ENCODE results near the gene CELA2B. TPM values are rescaled to one million over a fixed set of nuclear protein-coding genes. Genes with fewer than 3 reads are reported as not detected.
"Not testable (repeated sequence)": the region's sequence is repeated elsewhere in the genome, so short reads cannot be mapped to it uniquely, and the experiment has no call there.

Gene CELA2B
- total RNA-seq, 4 donors from 2014 or later = not detected

DNA sequence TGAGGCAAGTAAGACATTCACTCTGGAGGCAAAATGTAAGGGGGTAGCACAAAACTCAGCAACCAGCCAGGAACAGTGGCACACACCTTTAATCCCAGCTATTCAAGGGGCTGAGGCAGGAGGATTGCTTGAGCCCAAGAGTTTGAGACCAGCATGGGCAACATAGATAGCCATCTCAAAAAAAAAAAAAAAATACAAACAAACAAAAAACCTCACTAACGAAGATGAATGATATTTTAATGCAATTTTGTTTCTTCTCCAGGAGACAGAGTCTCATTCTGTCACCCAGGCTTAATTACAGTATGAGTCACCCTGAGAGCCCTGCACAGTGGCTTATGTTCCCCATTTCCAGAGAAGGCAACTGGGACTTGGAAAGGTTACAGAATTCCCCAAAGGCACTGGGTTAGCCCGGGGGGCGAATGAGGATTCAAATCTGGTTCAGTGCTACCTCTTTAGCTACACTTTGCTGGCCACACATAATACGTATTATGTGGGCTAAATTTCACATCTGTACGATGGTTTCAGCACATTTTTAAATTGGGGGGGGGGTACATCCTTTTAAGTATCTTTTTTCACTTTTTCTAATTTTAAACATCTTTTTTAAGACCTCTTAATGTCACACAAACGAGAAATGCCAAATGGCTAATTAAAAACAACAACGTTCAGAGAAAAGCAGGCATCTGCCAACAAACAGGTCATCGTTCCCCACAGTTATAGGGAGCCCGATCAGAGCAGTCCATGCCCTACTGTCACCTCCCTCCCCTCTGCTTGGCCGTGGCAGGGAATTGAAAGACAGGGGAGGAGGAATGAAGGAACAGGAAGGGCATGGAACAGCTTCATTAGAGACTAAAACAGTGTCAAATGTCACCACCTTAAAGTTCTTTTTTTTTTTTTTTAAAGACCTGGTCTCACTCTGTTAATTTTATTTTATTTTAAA, 15.9 kb upstream of the CELA2B start:
- peaks cover 0 to 11% (median 10%) of the 10 kb centered on the region in 4 donors for H3K4me1 ChIP-seq
- no peaks in the 10 kb centered on the region for H3K36me3 ChIP-seq
- TF ChIP-seq POLR2A (IDR thresholded peaks at IDR 0.05; ENCODE audit: low read depth) (no peak), POLR2AphosphoS5 (IDR thresholded peaks at IDR 0.05) (no peak), EP300 (IDR thresholded peaks at IDR 0.05) (no peak)
- TF ChIP-seq, protein P1, sequence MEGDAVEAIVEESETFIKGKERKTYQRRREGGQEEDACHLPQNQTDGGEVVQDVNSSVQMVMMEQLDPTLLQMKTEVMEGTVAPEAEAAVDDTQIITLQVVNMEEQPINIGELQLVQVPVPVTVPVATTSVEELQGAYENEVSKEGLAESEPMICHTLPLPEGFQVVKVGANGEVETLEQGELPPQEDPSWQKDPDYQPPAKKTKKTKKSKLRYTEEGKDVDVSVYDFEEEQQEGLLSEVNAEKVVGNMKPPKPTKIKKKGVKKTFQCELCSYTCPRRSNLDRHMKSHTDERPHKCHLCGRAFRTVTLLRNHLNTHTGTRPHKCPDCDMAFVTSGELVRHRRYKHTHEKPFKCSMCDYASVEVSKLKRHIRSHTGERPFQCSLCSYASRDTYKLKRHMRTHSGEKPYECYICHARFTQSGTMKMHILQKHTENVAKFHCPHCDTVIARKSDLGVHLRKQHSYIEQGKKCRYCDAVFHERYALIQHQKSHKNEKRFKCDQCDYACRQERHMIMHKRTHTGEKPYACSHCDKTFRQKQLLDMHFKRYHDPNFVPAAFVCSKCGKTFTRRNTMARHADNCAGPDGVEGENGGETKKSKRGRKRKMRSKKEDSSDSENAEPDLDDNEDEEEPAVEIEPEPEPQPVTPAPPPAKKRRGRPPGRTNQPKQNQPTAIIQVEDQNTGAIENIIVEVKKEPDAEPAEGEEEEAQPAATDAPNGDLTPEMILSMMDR (IDR thresholded peaks at IDR 0.05) = no peak
- no peak for DNase-seq (ENCODE audit: extremely low spot score)
- intact Hi-C loops (cut with DNase I) = no loop called here
- no peak overlapping the region for H3K27ac ChIP-seq (replicated peaks in 1 of 4)
- no peaks in the 10 kb centered on the region for H3K9me3 ChIP-seq
- 54% methylated on average over 10 of the region's 10 CpGs for WGBS
- no peaks in the 10 kb centered on the region for H3K27me3 ChIP-seq
- H3K4me3 ChIP-seq = no peak overlapping the region

- Histone ChIP-seq H3K4me3 (no peak overlapping the region), H3K27ac (replicated peaks in 1 of 4) (no peak overlapping the region), H3K27me3 (no peaks in the 10 kb centered on the region), H3K4me1 (peaks cover 0 to 11% (median 10%) of the 10 kb centered on the region in 4 donors), H3K36me3 (no peaks in the 10 kb centered on the region), H3K9me3 (no peaks in the 10 kb centered on the region)
- TF ChIP-seq POLR2A (IDR thresholded peaks at IDR 0.05; ENCODE audit: low read depth) (no peak), POLR2AphosphoS5 (IDR thresholded peaks at IDR 0.05) (no peak), EP300 (IDR thresholded peaks at IDR 0.05) (no peak)
- no peak for DNase-seq (ENCODE audit: extremely low spot score)
- WGBS = 85% methylated on average over 9 of the region's 9 CpGs
- intact Hi-C loops (cut with DNase I) = no loop called here
Measured at GRCh38 chr1:15460708-15461095, 15.2 kb upstream of the CELA2B start.

GRCh38 chr1:15463064-15463800, 12.7 kb upstream of the CELA2B start:
- H3K36me3 ChIP-seq; H3K27ac ChIP-seq (replicated peaks in 1 of 4); H3K9me3 ChIP-seq; DNase-seq (ENCODE audit: extremely low spot score); intact Hi-C loops (cut with DNase I); H3K27me3 ChIP-seq; H3K4me3 ChIP-seq: not testable (repeated sequence)
- WGBS = 92% methylated on average over 4 of the region's 15 CpGs
- H3K4me1 ChIP-seq = peaks cover 0 to 11% (median 10%) of the 10 kb centered on the region in 4 donors

DNA sequence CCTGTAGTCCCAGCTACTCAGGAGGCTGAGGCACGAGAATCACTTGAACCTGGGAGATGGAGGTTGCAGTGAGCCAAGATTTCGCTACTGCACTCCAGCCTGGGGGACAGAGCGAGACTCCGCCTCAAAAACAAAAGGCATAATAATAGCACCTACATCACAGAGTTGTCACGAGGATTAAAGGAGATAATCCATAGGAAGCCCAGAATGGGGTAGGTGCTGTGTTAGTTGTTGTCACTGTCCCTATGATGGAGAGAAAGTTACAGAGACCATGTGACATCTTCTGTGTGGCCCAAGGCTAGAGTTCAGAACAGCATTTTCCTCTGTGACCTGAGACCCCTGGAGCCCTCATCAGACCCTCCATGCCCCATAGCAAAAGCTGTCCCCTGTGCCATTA, 12.0 kb upstream of the CELA2B start:
- 91% methylated on average over 5 of the region's 5 CpGs for WGBS
- H3K9me3 ChIP-seq; H3K27ac ChIP-seq (replicated peaks in 1 of 4); intact Hi-C loops (cut with DNase I); H3K4me3 ChIP-seq; H3K36me3 ChIP-seq; H3K27me3 ChIP-seq; DNase-seq (ENCODE audit: extremely low spot score): not testable (repeated sequence)
- H3K4me1 ChIP-seq = peaks cover 0 to 11% (median 10%) of the 10 kb centered on the region in 4 donors

DNA sequence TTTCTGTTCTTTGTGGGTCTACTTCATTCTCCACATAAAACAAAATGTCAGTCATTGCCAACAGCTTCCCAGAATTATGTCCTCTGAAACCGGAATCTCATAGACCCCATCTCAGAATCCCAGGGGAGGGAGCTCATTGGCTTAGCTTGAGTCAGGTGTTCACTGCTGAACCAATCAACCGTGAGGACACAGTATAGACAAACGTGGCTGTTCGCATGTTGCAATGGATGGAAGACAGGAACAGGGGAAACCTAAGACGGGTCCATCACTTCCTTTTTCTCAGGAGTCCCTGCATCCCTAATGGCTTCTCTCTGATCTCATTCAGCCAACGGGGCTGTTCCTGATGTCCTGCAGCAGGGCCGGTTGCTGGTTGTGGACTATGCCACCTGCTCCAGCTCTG, 10.2 kb upstream of the CELA2B start:
- H3K27ac ChIP-seq (replicated peaks in 1 of 4) = no peak overlapping the region
- H3K27me3 ChIP-seq = no peaks in the 10 kb centered on the region
- no peaks in the 10 kb centered on the region for H3K36me3 ChIP-seq
- DNase-seq (ENCODE audit: extremely low spot score) = no peak
- peaks cover 0 to 13% (median 13%) of the 10 kb centered on the region in 4 donors for H3K4me1 ChIP-seq
- no peaks in the 10 kb centered on the region for H3K9me3 ChIP-seq
- no peak for TF ChIP-seq POLR2A (IDR thresholded peaks at IDR 0.05; ENCODE audit: low read depth)
- TF ChIP-seq, protein P1 (IDR thresholded peaks at IDR 0.05) = no peak
- TF ChIP-seq POLR2AphosphoS5 (IDR thresholded peaks at IDR 0.05) = no peak
- no peak for TF ChIP-seq EP300 (IDR thresholded peaks at IDR 0.05)
- no peak overlapping the region for H3K4me3 ChIP-seq
- intact Hi-C loops (cut with DNase I) = no loop called here
- 84% methylated on average over 7 of the region's 7 CpGs for WGBS

DNA sequence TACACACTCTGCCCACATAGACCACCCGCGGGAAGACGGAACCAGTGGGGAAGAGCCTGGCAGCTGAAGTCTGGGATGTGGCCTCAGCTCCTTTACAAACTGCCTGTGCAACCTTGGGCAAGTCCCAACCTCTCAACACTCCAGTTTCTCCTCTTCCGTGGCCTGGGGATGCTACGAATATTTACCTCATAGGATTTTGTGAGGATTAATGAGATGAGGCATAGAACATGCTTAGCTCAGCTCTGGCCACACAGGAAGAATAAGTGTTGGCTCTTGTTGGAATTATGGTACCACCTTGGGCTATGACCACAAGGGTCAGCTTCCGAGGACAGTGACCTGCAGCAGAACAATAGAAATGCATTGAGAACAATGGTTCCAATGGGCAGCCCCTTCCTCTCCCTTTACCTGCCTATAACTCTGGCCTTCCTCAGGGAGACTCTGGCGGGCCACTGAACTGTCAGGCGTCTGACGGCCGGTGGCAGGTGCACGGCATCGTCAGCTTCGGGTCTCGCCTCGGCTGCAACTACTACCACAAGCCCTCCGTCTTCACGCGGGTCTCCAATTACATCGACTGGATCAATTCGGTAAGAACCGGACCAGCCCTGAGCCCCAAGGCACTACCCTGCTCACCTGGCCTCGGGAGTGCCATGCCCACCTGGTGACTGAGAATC, 8.8 kb upstream of the CELA2B start:
- H3K9me3 ChIP-seq; H3K27me3 ChIP-seq; H3K27ac ChIP-seq (replicated peaks in 1 of 4); H3K36me3 ChIP-seq; DNase-seq (ENCODE audit: extremely low spot score); H3K4me3 ChIP-seq; intact Hi-C loops (cut with DNase I): not testable (repeated sequence)
- H3K4me1 ChIP-seq = peaks cover 0 to 13% (median 13%) of the 10 kb centered on the region in 4 donors
- WGBS = 95% methylated on average over 22 of the region's 22 CpGs

Measured in esophagus muscularis mucosa (tissue), 4 donors.